Breast epithelium (tissue), 4 donors: ENCODE data around the gene LTF. TPM values are rescaled to one million over a fixed set of nuclear protein-coding genes. Genes with fewer than 3 reads are reported as not detected.

Source experiments
- DNase-seq, 2 donors: peaks; one replicate each; pipeline ENCODE4 v3.0.0-alpha.2; 2019; ENCODE audit warnings: low spot score in 2 of 2
- H3K27ac ChIP-seq, 2 donors: fragments of 200-600 bp; sonication (generic) in 1 of 2; one replicate each; pipeline ENCODE4 v1.5.1; 2016 to 2019; ENCODE audit warnings: mild to moderate bottlenecking in 1 of 2
- H3K27me3 ChIP-seq, 2 donors: fragments of 200-600 bp; sonication (generic) in 1 of 2; one replicate each; pipeline versions ENCODE4 v1.5.1 to v1.6.0; 2017 to 2019; ENCODE audit warnings: control low read depth in 1 of 2, mild to moderate bottlenecking in 1 of 2
- H3K36me3 ChIP-seq: fragments of 200-600 bp; one replicate; pipeline ENCODE4 v1.5.1; 2019
- H3K4me1 ChIP-seq, 2 donors: fragments of 200-600 bp; sonication (generic); one replicate each; pipeline ENCODE4 v1.5.1; 2016 to 2019; ENCODE audit warnings: control low read depth in 1 of 2
- H3K4me3 ChIP-seq, 3 donors: fragments of 200-600 bp; sonication (generic); 1 replicate in 2 of 3; 2 replicates in 1 of 3; pipeline ENCODE4 v1.5.1; 2016 to 2019; ENCODE audit warnings: mild to moderate bottlenecking in 3 of 3, moderate library complexity in 2 of 3
- H3K9me3 ChIP-seq, 2 donors: fragments of 200-600 bp; sonication (generic) in 1 of 2; one replicate each; pipeline ENCODE4 v1.5.1; 2016 to 2019; ENCODE audit warnings: control low read depth in 1 of 2
- POLR2A ChIP-seq: fragments of 450-650 bp; IDR thresholded peaks from one replicate; pipeline ENCODE4 v1.6.1; 2016; ENCODE audit warnings: antibody characterized with exemption, mild to moderate bottlenecking, moderate library complexity
- POLR2AphosphoS5 ChIP-seq, 3 donors: sonication (generic); formaldehyde crosslinking; IDR thresholded peaks; one replicate each; pipeline ENCODE4 v1.6.1; 2017; ENCODE audit warnings: antibody characterized with exemption in 3 of 3
- intact Hi-C: fragments of 100-400 bp; cut with DNase I; formaldehyde crosslinking; loops from one replicate; pipeline ENCODE4 v1.15.1; 2023; ENCODE audit warnings: low total_unique reads
- total RNA-seq, 3 donors: library from RNA; depleted of rRNA; stranded (reverse); fragments of >200 nt; gene quantifications; one replicate each; pipeline ENCODE4 v1.1.0, GENCODE V29; 2016
- TF ChIP-seq, protein P1 (sequence below), 3 donors: fragments of 450-650 bp; IDR thresholded peaks; one replicate each; pipeline ENCODE4 v1.5.1; 2016 to 2017; ENCODE audit warnings: antibody characterized with exemption in 3 of 3, mild to moderate bottlenecking in 3 of 3, moderate library complexity in 3 of 3

LTF gene
- total RNA-seq, 3 donors from 2014 or later = 78.7 to 282 (median 190) TPM

DNA sequence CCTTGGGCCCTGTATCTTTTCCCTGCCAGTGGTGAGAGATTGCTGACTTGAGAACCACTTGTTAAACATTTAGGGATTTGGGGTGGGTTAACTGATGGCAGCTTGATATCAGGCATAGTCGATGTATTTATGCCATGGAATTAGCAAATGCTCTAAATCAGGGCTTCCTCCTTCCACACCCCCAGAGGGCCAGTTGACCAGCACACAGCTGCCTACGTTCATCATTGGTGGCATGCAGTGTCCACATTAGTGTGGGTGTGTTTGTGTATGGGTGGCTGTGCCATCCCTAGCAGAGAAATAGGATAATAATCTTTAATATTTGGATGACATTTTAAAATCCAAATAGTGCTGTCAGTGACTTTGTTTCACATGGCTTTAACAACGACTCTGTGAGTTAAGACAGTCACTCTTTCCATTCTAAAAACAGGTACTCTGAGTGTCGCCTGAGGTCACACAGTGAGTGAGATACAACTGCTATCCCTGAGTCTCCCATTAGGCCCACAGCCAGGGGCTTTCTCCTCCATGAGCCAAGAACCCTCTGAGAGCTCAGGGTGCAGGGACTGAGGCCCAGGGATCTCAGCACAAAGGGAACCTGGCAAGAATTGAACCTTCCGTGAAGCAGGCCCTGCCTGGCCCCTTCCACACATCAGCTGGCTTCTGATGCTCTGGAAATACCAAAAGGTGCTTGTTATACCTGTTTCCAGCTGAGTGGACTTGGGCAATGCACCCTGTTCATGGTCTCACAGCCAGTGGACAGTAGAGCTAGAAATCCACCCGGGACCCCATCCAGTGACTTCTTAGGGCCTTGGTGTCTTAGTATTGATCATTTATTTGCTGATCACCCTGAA lies 4.3 kb upstream of the LTF start:
- H3K4me3 ChIP-seq = no peak overlapping the region
- no peaks in the 10 kb centered on the region for H3K36me3 ChIP-seq
- no peaks in the 10 kb centered on the region for H3K4me1 ChIP-seq
- no peaks in the 10 kb centered on the region for H3K9me3 ChIP-seq
- peaks cover 0 to 6% of the 10 kb centered on the region in 2 donors for H3K27me3 ChIP-seq
- intact Hi-C loops = no loop called here
- peak in 1 of 2 donors; percentile 24 for DNase-seq
- H3K27ac ChIP-seq = peak overlapping the region; percentile 38 to 69
- TF ChIP-seq POLR2AphosphoS5 (IDR thresholded peaks at IDR 0.05) (no peak), POLR2A (no peak)
- TF ChIP-seq, protein P1, sequence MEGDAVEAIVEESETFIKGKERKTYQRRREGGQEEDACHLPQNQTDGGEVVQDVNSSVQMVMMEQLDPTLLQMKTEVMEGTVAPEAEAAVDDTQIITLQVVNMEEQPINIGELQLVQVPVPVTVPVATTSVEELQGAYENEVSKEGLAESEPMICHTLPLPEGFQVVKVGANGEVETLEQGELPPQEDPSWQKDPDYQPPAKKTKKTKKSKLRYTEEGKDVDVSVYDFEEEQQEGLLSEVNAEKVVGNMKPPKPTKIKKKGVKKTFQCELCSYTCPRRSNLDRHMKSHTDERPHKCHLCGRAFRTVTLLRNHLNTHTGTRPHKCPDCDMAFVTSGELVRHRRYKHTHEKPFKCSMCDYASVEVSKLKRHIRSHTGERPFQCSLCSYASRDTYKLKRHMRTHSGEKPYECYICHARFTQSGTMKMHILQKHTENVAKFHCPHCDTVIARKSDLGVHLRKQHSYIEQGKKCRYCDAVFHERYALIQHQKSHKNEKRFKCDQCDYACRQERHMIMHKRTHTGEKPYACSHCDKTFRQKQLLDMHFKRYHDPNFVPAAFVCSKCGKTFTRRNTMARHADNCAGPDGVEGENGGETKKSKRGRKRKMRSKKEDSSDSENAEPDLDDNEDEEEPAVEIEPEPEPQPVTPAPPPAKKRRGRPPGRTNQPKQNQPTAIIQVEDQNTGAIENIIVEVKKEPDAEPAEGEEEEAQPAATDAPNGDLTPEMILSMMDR (IDR thresholded peaks at IDR 0.05) = no peak

DNA sequence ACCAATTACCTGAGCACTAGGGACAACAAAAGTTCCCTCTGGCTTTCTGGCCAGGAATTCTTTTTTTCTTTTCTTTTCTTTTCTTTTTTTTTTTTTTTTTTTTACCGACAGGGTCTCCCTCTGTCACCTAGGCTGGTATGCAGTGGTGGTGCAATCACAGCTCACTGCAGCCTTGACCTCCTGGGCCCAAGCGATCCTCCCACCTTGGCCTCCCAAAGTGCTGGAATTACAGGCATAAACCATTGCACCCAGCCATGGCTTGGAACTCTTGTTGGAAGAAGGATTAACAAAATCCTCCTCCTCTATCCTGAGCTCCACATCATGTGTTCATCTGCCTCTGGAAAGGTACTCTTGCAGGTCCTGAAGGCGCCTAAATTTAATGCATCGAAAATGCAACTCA lies 2.9 kb upstream of the LTF start:
- no peak for TF ChIP-seq POLR2A
- TF ChIP-seq, protein P1 (IDR thresholded peaks at IDR 0.05) = no peak
- TF ChIP-seq POLR2AphosphoS5 (IDR thresholded peaks at IDR 0.05) = no peak
- Histone ChIP-seq H3K4me1 (no peaks in the 10 kb centered on the region), H3K27ac (no peak overlapping the region), H3K9me3 (no peaks in the 10 kb centered on the region), H3K36me3 (no peaks in the 10 kb centered on the region), H3K27me3 (peaks cover 0 to 9% of the 10 kb centered on the region in 2 donors), H3K4me3 (no peak overlapping the region)
- no peak for DNase-seq
- intact Hi-C loops = no loop called here

DNA sequence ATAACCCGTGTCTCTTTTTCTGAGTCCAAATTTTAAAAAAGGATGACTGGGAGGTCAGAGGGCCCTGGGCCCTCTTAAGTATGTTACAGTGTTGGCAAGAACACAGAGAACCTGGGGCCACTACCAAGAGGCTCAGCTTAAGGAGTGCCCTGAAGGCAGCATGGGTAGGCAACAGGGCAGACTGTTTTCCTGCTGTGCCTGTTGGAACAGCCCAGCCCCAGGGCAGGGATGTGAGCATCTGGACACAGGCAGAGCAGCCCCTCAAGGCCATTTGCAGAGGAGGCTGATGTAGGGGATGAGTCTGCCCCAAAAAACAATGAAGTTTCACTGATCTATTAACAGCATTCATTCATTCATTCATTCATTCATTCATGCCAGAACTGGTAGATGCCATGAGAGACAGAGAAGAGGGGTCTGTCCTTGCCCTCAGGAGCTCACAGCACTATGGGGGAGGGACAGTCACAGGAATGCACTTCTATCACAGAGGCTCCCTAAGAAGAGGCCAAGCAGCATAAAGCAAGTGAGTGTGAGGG lies 2.2 kb upstream of the LTF start:
- no peak for TF ChIP-seq POLR2AphosphoS5 (IDR thresholded peaks at IDR 0.05)
- TF ChIP-seq POLR2A = no peak
- Histone ChIP-seq H3K27me3 (peaks cover 0 to 9% of the 10 kb centered on the region in 2 donors), H3K4me1 (no peaks in the 10 kb centered on the region), H3K4me3 (no peak overlapping the region), H3K27ac (no peak overlapping the region), H3K9me3 (no peaks in the 10 kb centered on the region), H3K36me3 (no peaks in the 10 kb centered on the region)
- DNase-seq = no peak
- intact Hi-C loops = no loop called here

DNA sequence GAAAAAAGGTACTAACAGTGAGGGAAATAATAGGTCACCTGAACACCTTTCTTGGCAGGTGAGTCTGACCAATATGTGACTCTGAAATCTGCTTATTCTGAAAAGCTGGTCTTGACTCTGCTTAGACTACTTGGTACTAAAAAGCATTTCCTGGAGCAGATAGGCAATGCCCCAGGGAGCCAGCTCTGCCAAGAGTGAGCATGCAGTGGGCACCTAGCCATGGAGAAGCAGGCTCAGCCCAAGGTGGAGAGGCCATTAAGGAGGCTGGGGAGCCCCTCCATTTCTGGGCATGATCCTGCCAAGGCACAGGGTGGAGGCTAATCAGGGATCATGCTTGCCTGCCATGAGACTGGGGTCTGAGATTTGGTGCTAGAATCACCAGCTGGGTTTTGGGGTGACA lies 1.6 kb upstream of the LTF start:
- Histone ChIP-seq H3K9me3 (no peaks in the 10 kb centered on the region), H3K36me3 (no peaks in the 10 kb centered on the region), H3K4me3 (no peak overlapping the region), H3K4me1 (no peaks in the 10 kb centered on the region), H3K27me3 (peaks cover 0 to 9% of the 10 kb centered on the region in 2 donors), H3K27ac (no peak overlapping the region)
- TF ChIP-seq POLR2A (no peak), POLR2AphosphoS5 (IDR thresholded peaks at IDR 0.05) (no peak)
- TF ChIP-seq, protein P1 (IDR thresholded peaks at IDR 0.05) = no peak
- intact Hi-C loops = no loop called here
- DNase-seq = no peak

DNA sequence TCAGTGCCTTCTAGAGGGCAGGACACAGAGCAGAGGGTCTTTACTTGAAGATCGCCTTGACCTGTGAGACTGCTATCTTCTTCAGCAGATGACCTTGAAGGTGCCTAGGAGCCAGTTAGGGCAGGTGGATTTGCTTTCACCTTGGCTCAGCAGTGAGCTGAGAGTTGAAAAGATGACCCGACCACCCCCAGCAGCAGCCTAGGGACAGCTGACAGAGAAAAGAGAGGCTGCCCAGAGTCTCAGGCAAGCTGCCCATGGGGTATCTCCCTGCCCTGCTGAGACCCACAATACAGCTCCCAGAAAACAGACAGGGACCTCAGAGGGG lies 453 bp upstream of the LTF start:
- TF ChIP-seq POLR2A (no peak), POLR2AphosphoS5 (IDR thresholded peaks at IDR 0.05) (no peak)
- TF ChIP-seq, protein P1 (IDR thresholded peaks at IDR 0.05) = no peak
- no peak for DNase-seq
- Histone ChIP-seq H3K36me3 (no peaks in the 10 kb centered on the region), H3K4me3 (peak overlapping the region in 2 of 3 donors; percentile 39 to 51), H3K27me3 (peaks cover 0 to 9% of the 10 kb centered on the region in 2 donors), H3K27ac (no peak overlapping the region), H3K4me1 (no peaks in the 10 kb centered on the region), H3K9me3 (no peaks in the 10 kb centered on the region)
- intact Hi-C loops = no loop called here
